ENCODE measurements around the gene INMT.

INMT gene

GRCh38 chr7:30779574-30779973 is 27.6 kb downstream of the INMT start:
- H3K9me3 ChIP-seq (ENCODE audit: control insufficient read depth, low read length): no peaks in the 10 kb centered on the region
- H3K4me1 ChIP-seq (ENCODE audit: control insufficient read depth, insufficient read depth, low read length): no peaks in the 10 kb centered on the region
- peaks cover 5% of the 10 kb centered on the region for H3K36me3 ChIP-seq (ENCODE audit: control insufficient read depth, insufficient read depth, low read length)
- 81 to 87% methylated on average over 5 of the region's 5 CpGs for WGBS, 2 experiments
- no peak overlapping the region for H3K27ac ChIP-seq (ENCODE audit: insufficient read depth, low read depth, low read length, poor library complexity, severe bottlenecking)
- no peaks in the 10 kb centered on the region for H3K27me3 ChIP-seq (ENCODE audit: control insufficient read depth, insufficient read depth, low read length, poor library complexity, severe bottlenecking)
- no peak overlapping the region for H3K4me3 ChIP-seq (ENCODE audit: insufficient read depth, low read depth, low read length)

- Histone ChIP-seq H3K27ac (ENCODE audit: insufficient read depth, low read depth, low read length, poor library complexity, severe bottlenecking) (no peak overlapping the region), H3K9me3 (ENCODE audit: control insufficient read depth, low read length) (no peaks in the 10 kb centered on the region), H3K4me3 (ENCODE audit: insufficient read depth, low read depth, low read length) (no peak overlapping the region), H3K27me3 (ENCODE audit: control insufficient read depth, insufficient read depth, low read length, poor library complexity, severe bottlenecking) (no peaks in the 10 kb centered on the region), H3K4me1 (ENCODE audit: control insufficient read depth, insufficient read depth, low read length) (no peaks in the 10 kb centered on the region), H3K36me3 (ENCODE audit: control insufficient read depth, insufficient read depth, low read length) (peaks cover 7% of the 10 kb centered on the region)
- WGBS, 2 experiments: 95 to 96% methylated on average over 4 of the region's 4 CpGs
Observed at GRCh38 chr7:30780941-30781340, 29.0 kb downstream of the INMT start.

- H3K36me3 ChIP-seq (ENCODE audit: control insufficient read depth, insufficient read depth, low read length): peaks cover 8% of the 10 kb centered on the region
Observed at GRCh38 chr7:30782690-30783089, 30.8 kb downstream of the INMT start.

GRCh38 chr7:30785786-30786185 is 33.9 kb downstream of the INMT start:
- 95 to 96% methylated on average over 9 of the region's 9 CpGs for WGBS, 2 experiments
- Histone ChIP-seq H3K27ac (ENCODE audit: insufficient read depth, low read depth, low read length, poor library complexity, severe bottlenecking) (no peak overlapping the region), H3K9me3 (ENCODE audit: control insufficient read depth, low read length) (no peaks in the 10 kb centered on the region), H3K4me1 (ENCODE audit: control insufficient read depth, insufficient read depth, low read length) (no peaks in the 10 kb centered on the region), H3K27me3 (ENCODE audit: control insufficient read depth, insufficient read depth, low read length, poor library complexity, severe bottlenecking) (no peaks in the 10 kb centered on the region), H3K36me3 (ENCODE audit: control insufficient read depth, insufficient read depth, low read length) (peaks cover 8% of the 10 kb centered on the region), H3K4me3 (ENCODE audit: insufficient read depth, low read depth, low read length) (no peak overlapping the region)

More at GRCh38 chr7:30782690-30783089, 30.8 kb downstream of the INMT start:
- Histone ChIP-seq H3K4me3 (ENCODE audit: insufficient read depth, low read depth, low read length) (no peak overlapping the region), H3K27ac (ENCODE audit: insufficient read depth, low read depth, low read length, poor library complexity, severe bottlenecking) (no peak overlapping the region), H3K27me3 (ENCODE audit: control insufficient read depth, insufficient read depth, low read length, poor library complexity, severe bottlenecking) (no peaks in the 10 kb centered on the region), H3K4me1 (ENCODE audit: control insufficient read depth, insufficient read depth, low read length) (no peaks in the 10 kb centered on the region), H3K9me3 (ENCODE audit: control insufficient read depth, low read length) (no peaks in the 10 kb centered on the region)

GRCh38 chr7:30787486-30787885 is 35.6 kb downstream of the INMT start:
- no peaks in the 10 kb centered on the region for H3K9me3 ChIP-seq (ENCODE audit: control insufficient read depth, low read length)
- no peak overlapping the region for H3K27ac ChIP-seq (ENCODE audit: insufficient read depth, low read depth, low read length, poor library complexity, severe bottlenecking)
- peaks cover 6% of the 10 kb centered on the region for H3K36me3 ChIP-seq (ENCODE audit: control insufficient read depth, insufficient read depth, low read length)
- no peak overlapping the region for H3K4me3 ChIP-seq (ENCODE audit: insufficient read depth, low read depth, low read length)
- H3K27me3 ChIP-seq (ENCODE audit: control insufficient read depth, insufficient read depth, low read length, poor library complexity, severe bottlenecking): no peaks in the 10 kb centered on the region
- no peaks in the 10 kb centered on the region for H3K4me1 ChIP-seq (ENCODE audit: control insufficient read depth, insufficient read depth, low read length)
- WGBS, 2 experiments: 77 to 98% methylated on average over 1 of the region's 1 CpG

GRCh38 chr7:30788640-30789333 is 36.9 kb downstream of the INMT start:
- Histone ChIP-seq H3K4me1 (ENCODE audit: control insufficient read depth, insufficient read depth, low read length) (no peaks in the 10 kb centered on the region), H3K27me3 (ENCODE audit: control insufficient read depth, insufficient read depth, low read length, poor library complexity, severe bottlenecking) (no peaks in the 10 kb centered on the region), H3K9me3 (ENCODE audit: control insufficient read depth, low read length) (no peaks in the 10 kb centered on the region), H3K4me3 (ENCODE audit: insufficient read depth, low read depth, low read length) (no peak overlapping the region), H3K27ac (ENCODE audit: insufficient read depth, low read depth, low read length, poor library complexity, severe bottlenecking) (no peak overlapping the region), H3K36me3 (ENCODE audit: control insufficient read depth, insufficient read depth, low read length) (peaks cover 3% of the 10 kb centered on the region)
- 84 to 89% methylated on average over 11 of the region's 11 CpGs for WGBS, 2 experiments

- Histone ChIP-seq H3K4me3 (ENCODE audit: insufficient read depth, low read depth, low read length) (no peak overlapping the region), H3K9me3 (ENCODE audit: control insufficient read depth, low read length) (no peaks in the 10 kb centered on the region), H3K27me3 (ENCODE audit: control insufficient read depth, insufficient read depth, low read length, poor library complexity, severe bottlenecking) (no peaks in the 10 kb centered on the region), H3K27ac (ENCODE audit: insufficient read depth, low read depth, low read length, poor library complexity, severe bottlenecking) (no peak overlapping the region), H3K36me3 (ENCODE audit: control insufficient read depth, insufficient read depth, low read length) (peaks cover 3% of the 10 kb centered on the region), H3K4me1 (ENCODE audit: control insufficient read depth, insufficient read depth, low read length) (no peaks in the 10 kb centered on the region)
- WGBS, 2 experiments: 90 to 95% methylated on average over 3 of the region's 3 CpGs
Observed at GRCh38 chr7:30789334-30789711, 37.4 kb downstream of the INMT start.

- WGBS, 2 experiments: 94 to 97% methylated on average over 4 of the region's 4 CpGs
- H3K9me3 ChIP-seq (ENCODE audit: control insufficient read depth, low read length): no peaks in the 10 kb centered on the region
- H3K27me3 ChIP-seq (ENCODE audit: control insufficient read depth, insufficient read depth, low read length, poor library complexity, severe bottlenecking): no peaks in the 10 kb centered on the region
- H3K4me1 ChIP-seq (ENCODE audit: control insufficient read depth, insufficient read depth, low read length): no peaks in the 10 kb centered on the region
- no peak overlapping the region for H3K4me3 ChIP-seq (ENCODE audit: insufficient read depth, low read depth, low read length)
- peaks cover 3% of the 10 kb centered on the region for H3K36me3 ChIP-seq (ENCODE audit: control insufficient read depth, insufficient read depth, low read length)
- no peak overlapping the region for H3K27ac ChIP-seq (ENCODE audit: insufficient read depth, low read depth, low read length, poor library complexity, severe bottlenecking)
Observed at GRCh38 chr7:30790356-30790755, 38.4 kb downstream of the INMT start.

GRCh38 chr7:30791114-30791513 is 39.2 kb downstream of the INMT start:
- Histone ChIP-seq H3K36me3 (ENCODE audit: control insufficient read depth, insufficient read depth, low read length) (no peaks in the 10 kb centered on the region), H3K27me3 (ENCODE audit: control insufficient read depth, insufficient read depth, low read length, poor library complexity, severe bottlenecking) (no peaks in the 10 kb centered on the region), H3K4me1 (ENCODE audit: control insufficient read depth, insufficient read depth, low read length) (no peaks in the 10 kb centered on the region), H3K27ac (ENCODE audit: insufficient read depth, low read depth, low read length, poor library complexity, severe bottlenecking) (no peak overlapping the region), H3K4me3 (ENCODE audit: insufficient read depth, low read depth, low read length) (no peak overlapping the region), H3K9me3 (ENCODE audit: control insufficient read depth, low read length) (no peaks in the 10 kb centered on the region)
- 68 to 72% methylated on average over 10 of the region's 10 CpGs for WGBS, 2 experiments

- Histone ChIP-seq H3K4me1 (ENCODE audit: control insufficient read depth, insufficient read depth, low read length) (no peaks in the 10 kb centered on the region), H3K4me3 (ENCODE audit: insufficient read depth, low read depth, low read length) (no peak overlapping the region), H3K27ac (ENCODE audit: insufficient read depth, low read depth, low read length, poor library complexity, severe bottlenecking) (no peak overlapping the region), H3K36me3 (ENCODE audit: control insufficient read depth, insufficient read depth, low read length) (no peaks in the 10 kb centered on the region), H3K9me3 (ENCODE audit: control insufficient read depth, low read length) (no peaks in the 10 kb centered on the region), H3K27me3 (ENCODE audit: control insufficient read depth, insufficient read depth, low read length, poor library complexity, severe bottlenecking) (no peaks in the 10 kb centered on the region)
- WGBS, 2 experiments: 86 to 90% methylated on average over 2 of the region's 2 CpGs
Observed at GRCh38 chr7:30795161-30795948, 43.4 kb downstream of the INMT start.

All from ectodermal cell (in vitro differentiated cells).